Colonic mucosa (tissue), 4 donors: ENCODE data around the gene C4orf54. TPM values are rescaled to one million over a fixed set of nuclear protein-coding genes. Genes with fewer than 3 reads are reported as not detected.

ENCODE experiments used
- DNase-seq: peaks from one replicate; pipeline ENCODE4 v3.0.0-alpha.2; 2020
- H3K27ac ChIP-seq: fragments of 200-600 bp; one replicate; pipeline ENCODE4 v1.8.0; 2021
- H3K27me3 ChIP-seq: fragments of 200-600 bp; one replicate; pipeline ENCODE4 v1.8.0; 2021
- H3K36me3 ChIP-seq: fragments of 200-600 bp; one replicate; pipeline ENCODE4 v1.8.0; 2021
- H3K4me1 ChIP-seq: fragments of 200-600 bp; one replicate; pipeline ENCODE4 v1.8.0; 2021; ENCODE audit warnings: mild to moderate bottlenecking
- H3K4me3 ChIP-seq: fragments of 200-600 bp; one replicate; pipeline ENCODE4 v1.8.0; 2021
- H3K9ac ChIP-seq, 2 donors: one replicate each; pipeline ENCODE4 v1.7.0; 2013; ENCODE audit warnings: control low read depth in 2 of 2, low read depth in 2 of 2, low read length in 2 of 2
- H3K9me3 ChIP-seq: fragments of 200-600 bp; one replicate; pipeline ENCODE4 v1.8.0; 2021
- CTCF ChIP-seq: fragments of 200-600 bp; IDR thresholded peaks from one replicate; pipeline ENCODE4 v1.8.0; 2022; ENCODE audit warnings: antibody characterized with exemption, mild to moderate bottlenecking
- intact Hi-C: fragments of 100-400 bp; cut with DNase I; formaldehyde crosslinking; loops from one replicate; pipeline ENCODE4 v1.14.1; 2022
- total RNA-seq, 2 donors: library from RNA; stranded (reverse); fragmentation: NEBNext Ultra II Directional in 1 of 2; extraction: Animal tissue kit (Norgen Biotek cat#: 25700) in 1 of 2; gene quantifications; one replicate each; pipeline ENCODE4 v1.2.1, GENCODE V29; 2021
- donor health status: healthy.
- donor health status: DM: no; HTN: no; CAD: no.
- donor health status: DM: no; HTN: no; CAD: no.

C4orf54 gene
- total RNA-seq, 2 donors from 2014 or later: 0.27 TPM; not detected in 1

GRCh38 chr4:99661907-99662306, 4.3 kb upstream of the C4orf54 start:
- H3K9me3 ChIP-seq: no peaks in the 10 kb centered on the region
- no peak for TF ChIP-seq CTCF
- no peak for DNase-seq
- no peaks in the 10 kb centered on the region for H3K4me1 ChIP-seq
- H3K27ac ChIP-seq: no peak overlapping the region
- H3K27me3 ChIP-seq: no peaks in the 10 kb centered on the region
- no peak overlapping the region for H3K4me3 ChIP-seq
- intact Hi-C loops: no loop called here
- H3K9ac ChIP-seq: no peak overlapping the region
- H3K36me3 ChIP-seq: no peaks in the 10 kb centered on the region

GRCh38 chr4:99658666-99659065, 1.0 kb upstream of the C4orf54 start:
- H3K27ac ChIP-seq: no peak overlapping the region
- no peaks in the 10 kb centered on the region for H3K4me1 ChIP-seq
- H3K9ac ChIP-seq: no peak overlapping the region
- no peaks in the 10 kb centered on the region for H3K27me3 ChIP-seq
- TF ChIP-seq CTCF: no peak
- H3K9me3 ChIP-seq: no peaks in the 10 kb centered on the region
- no peak overlapping the region for H3K4me3 ChIP-seq
- intact Hi-C loops: no loop called here
- DNase-seq: no peak
- H3K36me3 ChIP-seq: no peaks in the 10 kb centered on the region

GRCh38 chr4:99655308-99656081, 2.1 kb downstream of the C4orf54 start:
- intact Hi-C loops: no loop called here
- H3K4me1 ChIP-seq: no peaks in the 10 kb centered on the region
- H3K27me3 ChIP-seq: no peaks in the 10 kb centered on the region
- no peak overlapping the region for H3K27ac ChIP-seq
- no peak overlapping the region for H3K9ac ChIP-seq
- no peaks in the 10 kb centered on the region for H3K36me3 ChIP-seq
- no peak overlapping the region for H3K4me3 ChIP-seq
- TF ChIP-seq CTCF: no peak
- no peaks in the 10 kb centered on the region for H3K9me3 ChIP-seq
- no peak for DNase-seq

DNA sequence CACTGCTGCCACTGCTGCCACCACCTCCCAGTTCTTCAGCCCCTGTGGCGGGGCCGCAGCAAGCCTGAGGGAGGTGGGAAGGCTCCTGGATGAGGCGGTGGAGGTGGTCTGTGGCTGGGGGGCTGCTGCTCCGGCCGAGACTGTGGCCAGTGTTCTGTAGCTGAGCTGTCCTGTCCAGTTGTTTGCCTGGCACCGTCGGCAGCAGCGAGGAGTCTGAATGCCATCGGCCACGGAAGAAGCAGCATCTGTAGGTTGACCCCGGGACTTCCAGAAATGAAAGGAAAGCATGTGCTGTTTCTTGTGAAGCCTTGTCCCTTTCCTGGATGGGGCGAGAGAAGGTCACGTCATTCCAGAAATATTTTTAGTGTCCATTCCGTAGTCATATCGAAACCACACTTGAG, 3.3 kb downstream of the C4orf54 start:
- H3K27ac ChIP-seq: no peak overlapping the region
- no peak overlapping the region for H3K9ac ChIP-seq
- H3K27me3 ChIP-seq: no peaks in the 10 kb centered on the region
- TF ChIP-seq CTCF: no peak
- no peaks in the 10 kb centered on the region for H3K36me3 ChIP-seq
- no peak for DNase-seq
- H3K4me3 ChIP-seq: no peak overlapping the region
- intact Hi-C loops: no loop called here
- no peaks in the 10 kb centered on the region for H3K9me3 ChIP-seq
- no peaks in the 10 kb centered on the region for H3K4me1 ChIP-seq

- no peak overlapping the region for H3K9ac ChIP-seq
- H3K36me3 ChIP-seq: no peaks in the 10 kb centered on the region
- H3K4me3 ChIP-seq: no peak overlapping the region
- no peaks in the 10 kb centered on the region for H3K9me3 ChIP-seq
- DNase-seq: no peak
- no peaks in the 10 kb centered on the region for H3K4me1 ChIP-seq
- intact Hi-C loops: no loop called here
- no peak overlapping the region for H3K27ac ChIP-seq
- H3K27me3 ChIP-seq: no peaks in the 10 kb centered on the region
- no peak for TF ChIP-seq CTCF
These were observed 3.7 kb downstream of the C4orf54 start for GRCh38 chr4:99653916-99654315.
